ENCODE results near the gene ENDOV.

ENDOV gene

DNA sequence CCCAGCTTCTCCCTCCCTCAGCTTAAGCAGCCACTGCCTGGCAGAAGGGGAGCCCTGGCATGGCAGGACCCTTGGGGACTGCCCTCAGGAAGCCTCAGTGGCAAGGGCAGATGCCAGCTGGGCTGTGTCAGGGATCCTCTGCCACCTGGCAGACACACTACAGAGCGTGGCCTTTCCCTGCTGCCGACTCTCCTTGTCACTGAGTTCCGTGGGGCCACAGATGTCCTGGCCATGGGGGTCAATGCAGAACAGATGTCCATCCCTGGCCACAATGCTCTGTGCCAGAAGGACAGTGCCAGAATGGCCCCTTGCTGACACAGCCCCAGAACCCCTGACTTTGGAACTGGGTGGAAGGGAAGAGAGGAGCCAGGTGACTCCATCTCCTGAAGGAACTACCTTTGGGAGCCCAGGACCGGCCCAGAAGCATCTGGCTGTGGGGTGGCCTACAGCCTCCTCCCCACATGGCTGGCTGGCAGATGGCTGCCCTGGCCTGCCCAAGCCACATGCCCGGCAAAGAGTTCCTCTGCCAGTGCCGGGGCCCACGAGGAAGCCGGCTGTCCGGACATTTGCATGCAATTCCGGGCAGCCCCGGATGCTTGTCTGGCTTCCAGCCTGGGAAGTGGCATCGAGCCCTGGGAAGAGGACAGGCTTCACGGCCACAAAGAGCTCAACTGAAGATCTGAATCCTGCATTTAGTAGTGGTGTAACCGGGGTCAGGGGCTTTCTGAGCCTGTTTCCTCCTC lies 37.4 kb downstream of the ENDOV start:
- no peak for DNase-seq

DNA sequence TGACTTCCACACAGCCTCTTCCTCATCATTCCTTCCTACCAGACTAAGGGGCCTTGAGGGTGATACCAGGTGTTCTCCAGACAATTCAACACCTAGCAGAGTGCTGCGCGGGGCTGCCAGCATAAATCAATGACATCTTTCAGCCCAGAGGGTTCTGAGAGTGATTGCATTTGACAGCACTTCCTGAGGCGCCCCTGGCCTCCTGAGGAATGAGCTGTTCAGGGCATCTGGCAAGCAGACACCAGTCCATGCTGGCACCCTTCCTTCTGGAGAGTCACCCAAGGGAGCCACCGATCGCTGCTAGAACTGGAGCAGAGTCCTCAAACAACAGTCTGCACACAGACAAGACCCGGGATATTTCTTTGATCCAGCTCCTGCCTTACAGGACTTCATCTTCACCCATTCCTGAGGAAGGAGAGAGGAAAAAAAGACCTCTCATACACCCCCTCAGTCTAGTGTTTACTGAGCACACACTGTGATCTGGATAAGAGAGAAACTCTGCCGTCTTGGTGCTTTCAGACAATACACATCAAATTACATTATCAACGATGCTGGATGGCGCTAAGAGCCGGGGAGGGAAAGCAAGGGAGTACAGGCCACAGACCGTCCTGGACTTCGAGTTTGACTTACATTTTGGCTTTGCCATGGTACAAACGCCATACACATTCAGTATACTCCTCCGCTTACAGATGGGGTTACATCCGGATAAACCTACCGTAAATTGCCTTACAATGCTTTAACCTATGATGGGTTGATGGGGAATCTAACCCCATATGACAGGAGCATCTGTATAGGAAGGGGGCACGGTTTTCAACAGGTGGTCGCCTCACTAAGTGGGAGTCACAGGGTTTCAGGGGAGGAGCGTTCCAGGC lies 38.4 kb downstream of the ENDOV start:
- DNase-seq: no peak

DNA sequence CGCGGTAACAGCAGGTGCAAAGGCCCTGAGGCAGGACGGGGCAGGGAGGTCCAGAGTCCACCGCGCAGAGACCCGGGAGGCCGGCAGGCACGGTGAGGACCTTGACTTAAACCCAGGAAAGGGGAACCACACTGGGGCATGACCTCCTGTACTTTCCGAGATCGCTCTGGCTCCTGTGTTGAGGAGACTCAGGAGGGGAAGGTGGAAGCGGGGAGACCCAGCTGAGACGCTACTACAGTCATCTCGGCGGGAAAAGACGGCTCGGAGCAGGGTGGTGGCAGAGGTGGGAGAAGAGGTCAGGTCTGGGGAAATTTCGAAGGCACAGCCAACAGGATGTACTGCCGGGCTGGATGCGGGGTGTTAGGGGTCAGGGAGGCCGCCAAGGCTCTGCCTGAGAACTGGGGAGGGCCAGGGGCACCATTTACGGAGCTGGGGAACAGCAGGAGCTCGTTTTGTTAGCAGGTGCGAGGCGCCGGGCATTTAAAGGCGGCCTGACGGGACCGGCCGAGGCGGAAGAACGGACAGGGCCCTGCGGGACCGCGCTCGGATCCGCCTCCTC lies 39.1 kb downstream of the ENDOV start:
- no peak for DNase-seq

DNA sequence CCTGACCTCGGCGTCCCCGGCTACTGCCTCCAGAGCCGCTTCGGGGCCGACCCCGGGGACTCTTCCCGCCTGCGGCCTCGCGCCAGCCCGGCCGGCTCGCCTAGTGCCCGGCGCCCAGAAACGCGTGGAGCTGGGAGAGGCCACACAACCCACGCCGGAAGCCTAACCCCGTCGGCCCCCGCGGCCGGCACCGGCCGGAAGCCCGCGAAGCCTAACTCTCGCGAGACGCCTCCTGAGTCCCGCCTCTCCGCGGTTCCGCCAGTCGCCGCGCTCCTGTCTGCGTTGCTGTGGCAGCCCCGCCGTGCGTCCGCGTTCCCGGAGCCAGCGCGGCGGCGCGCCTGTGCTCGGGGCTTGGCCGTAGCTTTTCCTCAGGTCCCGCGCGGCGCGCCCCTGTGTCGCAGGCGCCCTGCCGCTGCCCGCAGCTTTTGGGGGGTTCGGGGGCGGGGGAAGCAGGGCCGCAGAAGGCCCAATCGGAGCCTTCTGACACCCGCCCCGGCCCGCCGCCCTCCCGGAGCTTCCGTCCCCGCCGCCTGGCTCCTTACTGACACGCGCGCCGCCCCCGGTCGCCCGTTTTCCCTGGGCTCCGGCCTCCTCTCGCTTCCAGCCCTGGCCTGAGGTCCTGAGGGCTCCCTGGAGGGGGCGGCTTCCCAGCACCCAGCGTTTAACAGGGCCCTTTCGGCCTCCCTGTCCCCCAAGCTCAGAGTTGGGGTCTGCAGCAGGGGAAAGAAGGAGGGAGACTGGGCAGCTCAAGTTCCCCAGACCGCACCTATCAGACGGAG lies 39.8 kb downstream of the ENDOV start:
- DNase-seq: peak; percentile 97

DNA sequence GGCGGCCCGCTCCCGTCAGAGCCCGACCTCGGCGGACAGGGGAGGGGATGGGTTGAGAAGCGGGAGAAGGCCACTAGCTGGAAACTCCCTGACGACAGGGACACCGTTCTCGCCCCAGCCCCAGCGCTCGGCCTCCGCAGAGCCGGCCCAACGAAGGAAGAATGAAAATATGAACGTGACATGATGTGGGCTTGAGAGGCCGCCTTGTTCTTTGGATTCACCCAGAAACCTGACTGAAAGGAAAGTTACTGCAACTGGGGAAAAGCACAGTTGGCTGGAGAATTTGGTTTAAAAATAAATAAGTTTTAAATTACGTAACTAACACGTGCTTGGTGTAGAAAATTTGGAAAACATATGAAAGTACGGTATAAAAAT lies 40.4 kb downstream of the ENDOV start:
- DNase-seq: no peak

DNA sequence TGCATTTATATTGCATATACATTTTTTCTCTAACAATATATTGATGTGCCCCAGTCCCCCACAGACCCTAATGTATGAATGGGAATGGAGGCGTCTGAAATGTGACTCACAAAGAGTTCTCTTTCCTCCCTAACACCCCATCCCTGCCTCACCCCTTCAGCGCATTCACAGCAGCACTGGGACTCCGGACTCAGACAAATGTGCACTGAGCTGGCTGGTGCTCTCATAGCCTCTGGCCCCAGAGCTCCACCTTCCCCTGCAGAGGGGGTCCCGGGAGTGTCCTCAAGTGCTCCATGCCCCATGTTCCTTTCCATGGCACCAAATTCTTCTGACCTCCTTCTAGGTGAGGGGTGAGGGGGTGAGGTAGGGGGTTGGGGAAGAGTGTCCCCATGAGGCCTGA lies 40.8 kb downstream of the ENDOV start:
- DNase-seq: peak; percentile 11

DNA sequence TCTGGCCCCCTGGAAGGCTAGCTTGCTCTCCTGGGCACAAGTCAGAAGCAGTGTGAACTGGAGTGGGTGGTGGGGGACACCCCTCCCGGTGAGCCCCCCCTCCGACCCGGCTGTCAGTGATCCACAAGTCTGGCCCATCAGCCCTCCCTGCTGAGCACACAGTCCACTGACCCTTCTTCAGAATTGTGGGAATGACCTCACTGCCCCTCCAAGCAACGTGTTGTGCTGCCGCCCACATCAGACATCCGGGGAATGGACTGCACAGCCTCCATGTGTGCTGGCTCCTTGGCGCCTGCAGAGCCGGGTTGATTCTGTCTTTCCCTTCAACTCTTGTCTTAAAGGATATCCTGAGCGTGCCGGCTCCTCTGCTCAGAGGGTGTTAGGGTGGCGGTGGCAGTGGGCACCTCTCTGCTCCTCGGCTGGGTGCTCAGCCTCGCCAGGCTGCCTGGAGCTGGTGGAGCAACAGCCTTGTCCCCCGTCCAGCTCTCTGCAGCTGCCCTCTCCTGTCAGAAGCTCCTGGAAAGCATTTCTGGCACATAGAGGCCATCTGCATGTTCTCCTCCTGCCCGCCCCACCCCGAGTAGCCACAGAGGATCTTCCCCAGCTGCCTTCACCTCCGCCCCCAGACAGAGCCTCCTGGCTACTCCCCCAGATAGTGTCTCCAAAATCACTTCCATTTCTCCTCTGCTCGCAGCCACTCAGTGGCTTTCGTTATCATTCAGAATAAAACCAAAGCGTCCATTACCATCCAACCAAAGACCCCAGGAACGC lies 41.7 kb downstream of the ENDOV start:
- no peak for DNase-seq

DNA sequence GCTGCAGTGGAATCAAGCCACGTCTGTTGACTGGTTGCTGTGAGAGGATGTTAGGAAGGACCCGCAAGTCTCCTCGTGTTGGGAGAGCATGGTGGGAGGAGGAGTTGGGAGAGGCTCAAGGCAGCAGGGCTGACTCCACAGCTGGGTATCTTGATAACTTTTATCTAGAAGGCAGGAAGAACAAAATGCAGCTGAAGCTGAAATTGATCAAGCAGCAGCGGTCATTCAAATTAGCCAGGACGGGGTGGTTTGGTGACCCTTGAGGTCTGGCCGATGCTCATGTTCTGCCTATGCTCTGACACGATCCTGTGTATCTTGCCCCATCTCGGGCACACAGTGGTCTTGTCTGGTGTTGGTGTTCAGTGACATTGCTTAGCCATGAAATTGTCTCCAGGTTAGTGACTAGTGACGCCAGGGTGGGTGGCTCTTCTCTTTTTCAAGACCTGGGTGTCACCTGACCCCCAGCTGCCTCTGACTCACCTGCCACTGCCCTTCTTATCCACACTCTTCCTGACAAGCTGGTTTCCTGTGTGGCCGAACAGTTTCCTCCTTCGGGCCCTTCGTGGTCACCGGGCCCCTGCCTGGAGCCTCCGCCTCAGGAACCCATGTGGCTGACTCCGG lies 42.4 kb downstream of the ENDOV start:
- no peak for DNase-seq

DNA sequence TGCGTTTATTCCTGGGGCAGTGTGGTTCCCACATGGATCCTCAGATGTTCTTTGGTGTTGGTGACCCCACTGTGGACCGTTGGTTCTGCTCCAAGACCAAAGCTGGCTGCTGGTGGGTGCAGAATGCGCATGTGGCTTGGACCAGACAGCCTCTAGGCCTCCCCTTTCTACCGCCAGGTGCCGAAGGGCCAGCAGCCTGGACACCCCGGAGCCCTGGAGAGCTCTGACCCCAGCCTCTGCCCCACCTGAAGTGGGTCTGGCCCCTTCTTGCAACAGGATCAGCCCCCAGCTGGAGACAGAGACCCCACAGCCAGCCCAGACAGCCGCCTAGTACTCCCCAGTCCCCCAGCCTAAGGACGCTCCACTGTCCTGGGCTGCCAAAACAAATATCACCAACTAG lies 43.0 kb downstream of the ENDOV start:
- no peak for DNase-seq

DNA sequence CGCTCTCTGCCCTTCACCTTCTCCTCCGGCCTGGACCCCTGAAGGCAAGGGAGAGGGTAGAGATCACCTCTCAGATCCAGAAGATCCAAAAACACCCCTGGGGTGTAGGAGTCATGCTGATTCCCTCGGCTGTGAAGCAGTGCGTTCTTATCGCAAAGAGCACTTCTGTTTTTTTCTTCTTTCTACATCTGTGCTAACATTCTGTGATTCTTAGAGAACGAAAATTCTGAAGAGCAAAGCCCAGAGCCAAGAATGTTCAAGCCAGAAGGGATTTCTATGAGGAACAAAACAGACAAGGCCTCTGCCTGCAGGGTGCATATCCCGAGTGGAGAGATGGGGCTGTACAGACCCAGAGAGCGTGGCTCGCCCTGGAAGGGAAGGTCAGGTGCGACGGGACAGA lies 44.3 kb downstream of the ENDOV start:
- no peak for DNase-seq

DNA sequence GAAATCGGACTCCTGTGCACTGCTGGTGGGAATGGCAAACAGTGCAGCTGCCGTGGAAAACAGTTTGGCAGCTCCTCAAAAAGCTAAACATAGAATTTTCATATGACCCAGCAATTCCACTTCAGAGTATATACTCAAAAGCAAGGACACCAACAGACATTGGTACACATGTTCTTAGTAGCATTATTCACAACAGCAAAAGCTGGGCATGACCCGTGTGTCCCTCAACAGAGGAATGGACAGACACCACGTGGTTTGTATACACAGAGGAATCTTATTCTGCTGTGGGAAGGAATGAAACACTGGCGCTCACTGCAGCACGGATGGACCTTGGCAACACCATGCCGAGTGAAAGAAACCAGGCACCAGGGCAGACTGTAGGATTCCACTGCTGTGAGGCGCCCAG lies 45.5 kb downstream of the ENDOV start:
- no peak for DNase-seq

DNA sequence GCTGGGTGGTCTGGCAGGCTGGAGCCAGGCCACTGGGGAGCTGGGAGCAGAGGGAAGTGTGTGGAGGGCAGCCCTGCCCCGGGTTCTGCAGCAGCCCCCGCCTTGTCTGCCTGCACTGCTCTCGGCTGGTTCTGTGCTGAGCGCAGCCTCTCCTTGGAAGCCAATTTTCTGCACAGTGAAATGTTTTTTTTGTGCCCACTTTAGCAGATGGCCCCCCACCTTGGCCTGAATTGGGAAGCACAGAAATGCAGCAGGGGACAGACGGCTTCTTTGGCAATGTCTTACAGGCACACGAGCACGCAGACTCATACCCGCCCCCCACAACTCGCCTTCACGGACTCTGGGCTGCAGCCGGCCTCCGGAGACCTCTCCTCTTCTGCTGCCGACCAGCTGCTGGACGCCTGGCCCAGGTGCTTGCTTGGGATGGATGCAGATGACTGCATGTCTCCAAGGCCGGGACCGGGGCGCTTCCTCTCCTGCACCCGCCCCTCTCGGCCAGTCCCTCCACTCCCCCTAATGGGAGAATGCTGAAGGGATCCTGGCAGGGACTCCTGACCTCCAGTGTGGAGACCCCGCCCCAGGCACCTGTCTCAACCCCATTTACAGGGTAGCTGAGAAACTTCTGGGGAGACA lies 46.7 kb downstream of the ENDOV start:
- no peak for DNase-seq

DNA sequence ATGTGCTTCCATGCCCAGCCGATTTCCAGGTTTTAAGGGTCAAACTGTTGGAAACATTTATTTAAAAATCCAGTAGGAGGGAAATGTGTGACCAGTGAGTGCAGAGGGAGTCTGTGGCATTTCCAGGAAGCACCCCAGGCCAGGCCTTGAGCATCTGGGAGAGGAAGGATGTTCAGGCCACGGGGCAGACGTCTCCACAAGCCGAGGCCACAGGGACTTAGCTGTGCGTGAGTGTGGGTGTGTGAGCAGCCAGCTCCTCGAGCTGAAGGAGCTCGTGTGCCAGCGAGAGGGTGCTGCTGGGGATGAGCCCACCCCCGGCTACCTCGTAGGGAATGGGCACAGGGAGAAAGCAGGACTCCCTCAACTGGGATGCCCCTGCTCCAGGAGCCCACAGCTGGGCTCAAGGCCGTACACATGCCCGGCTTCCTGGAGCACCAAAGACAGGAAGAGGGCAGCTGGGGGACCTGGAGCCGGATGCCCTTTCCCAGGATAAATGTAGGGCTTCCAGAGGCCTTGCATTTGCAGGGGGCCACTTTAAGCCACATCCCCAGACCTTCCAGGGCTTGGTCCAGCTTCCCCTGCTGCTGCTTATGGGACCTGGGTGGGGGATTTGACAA lies 48.9 kb downstream of the ENDOV start:
- DNase-seq: no peak

DNA sequence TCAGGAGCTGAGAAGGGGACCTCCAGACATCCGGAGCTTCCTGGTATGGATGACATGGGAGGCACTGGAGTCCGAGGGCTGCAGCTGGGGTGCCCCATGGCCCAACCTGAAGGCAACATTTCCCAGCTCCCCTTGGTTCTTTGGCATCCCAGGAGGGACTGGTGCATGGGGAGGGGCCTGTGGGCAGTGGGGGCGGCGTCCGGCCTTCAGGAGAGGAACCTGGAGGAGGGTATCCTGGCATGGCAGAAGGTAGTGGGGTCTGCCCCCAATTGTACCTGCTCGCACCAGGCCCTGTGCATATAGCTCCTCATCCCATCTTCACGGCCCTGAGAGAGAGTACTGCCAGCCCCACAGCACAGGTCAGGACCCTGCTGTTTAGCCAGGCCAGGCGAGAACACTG lies 49.5 kb downstream of the ENDOV start:
- no peak for DNase-seq

DNA sequence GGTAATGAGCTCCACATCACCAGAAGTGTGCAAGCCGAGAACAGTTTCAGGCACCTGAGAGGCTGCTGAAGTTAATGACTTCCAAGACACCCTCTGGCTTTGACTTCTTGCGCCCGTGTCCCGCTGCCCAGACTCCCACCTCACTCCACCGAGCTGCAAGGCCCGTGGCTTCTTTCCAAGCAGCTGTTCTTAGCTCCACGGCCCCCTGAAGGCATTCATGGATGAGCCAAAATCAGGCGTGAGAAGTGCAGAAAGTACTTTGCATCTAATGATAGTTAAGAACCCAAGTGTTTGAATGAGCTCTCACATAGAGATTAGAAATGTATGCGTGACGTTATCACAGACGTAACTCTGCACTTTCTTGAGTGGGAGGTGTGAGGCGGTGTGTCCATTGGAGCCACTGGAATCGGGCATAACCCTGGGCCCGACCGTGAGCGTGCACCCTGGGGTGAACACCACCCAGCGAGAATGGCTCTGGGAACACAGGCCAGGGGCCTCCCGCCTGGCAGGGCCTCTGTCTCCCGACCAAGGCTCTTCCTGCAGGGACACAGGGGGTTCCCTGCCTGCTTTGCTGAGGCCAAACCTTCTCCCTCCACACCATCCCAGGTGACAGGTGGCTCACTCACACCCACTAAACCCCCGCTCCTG lies 50.5 kb downstream of the ENDOV start:
- DNase-seq: no peak

DNA sequence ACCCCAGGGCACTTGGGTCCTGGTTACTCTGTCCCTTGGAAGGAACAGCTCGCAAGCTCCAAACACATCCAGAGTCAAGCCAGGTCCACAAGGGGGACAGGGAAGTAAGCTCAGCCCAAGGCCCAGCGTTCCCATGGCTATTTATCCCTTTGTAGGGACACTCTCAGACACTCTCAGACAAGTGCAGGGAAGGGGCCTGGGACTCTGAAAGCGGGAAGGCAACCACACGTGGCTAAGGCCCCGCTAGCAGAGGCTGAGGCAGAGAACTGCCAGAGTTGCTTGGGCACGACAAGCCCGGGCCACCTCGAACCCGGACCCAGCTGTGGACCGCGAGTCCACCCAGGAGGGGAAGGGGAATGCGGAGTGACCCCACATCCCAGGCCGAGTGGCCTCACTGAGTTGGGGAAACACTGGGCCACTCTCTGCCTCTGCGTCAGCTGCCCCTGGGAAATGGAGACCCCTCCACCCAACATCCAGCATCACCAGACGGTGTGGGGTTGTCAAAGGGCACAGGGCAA lies 51.3 kb downstream of the ENDOV start:
- no peak for DNase-seq

DNA sequence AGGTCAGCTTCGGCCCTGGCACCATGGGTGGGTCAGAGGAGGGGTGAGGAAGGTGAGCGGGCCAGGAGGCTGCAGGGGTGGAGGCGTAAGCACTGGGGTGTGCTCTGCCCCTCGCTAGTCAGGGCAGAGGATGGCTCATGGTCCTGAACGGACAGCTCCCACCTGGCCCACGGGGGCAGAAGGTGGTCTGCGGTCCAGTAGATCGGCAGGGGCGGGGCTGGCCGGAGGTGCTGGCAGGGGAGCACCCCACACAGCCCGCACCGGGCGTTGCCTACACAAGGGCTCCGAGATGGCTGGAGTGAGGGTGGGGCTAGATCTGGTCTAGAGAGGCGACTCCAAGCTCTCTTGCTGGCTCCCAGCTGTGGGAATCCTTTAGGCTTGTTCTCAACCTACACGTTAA lies 53.3 kb downstream of the ENDOV start:
- no peak for DNase-seq

DNA sequence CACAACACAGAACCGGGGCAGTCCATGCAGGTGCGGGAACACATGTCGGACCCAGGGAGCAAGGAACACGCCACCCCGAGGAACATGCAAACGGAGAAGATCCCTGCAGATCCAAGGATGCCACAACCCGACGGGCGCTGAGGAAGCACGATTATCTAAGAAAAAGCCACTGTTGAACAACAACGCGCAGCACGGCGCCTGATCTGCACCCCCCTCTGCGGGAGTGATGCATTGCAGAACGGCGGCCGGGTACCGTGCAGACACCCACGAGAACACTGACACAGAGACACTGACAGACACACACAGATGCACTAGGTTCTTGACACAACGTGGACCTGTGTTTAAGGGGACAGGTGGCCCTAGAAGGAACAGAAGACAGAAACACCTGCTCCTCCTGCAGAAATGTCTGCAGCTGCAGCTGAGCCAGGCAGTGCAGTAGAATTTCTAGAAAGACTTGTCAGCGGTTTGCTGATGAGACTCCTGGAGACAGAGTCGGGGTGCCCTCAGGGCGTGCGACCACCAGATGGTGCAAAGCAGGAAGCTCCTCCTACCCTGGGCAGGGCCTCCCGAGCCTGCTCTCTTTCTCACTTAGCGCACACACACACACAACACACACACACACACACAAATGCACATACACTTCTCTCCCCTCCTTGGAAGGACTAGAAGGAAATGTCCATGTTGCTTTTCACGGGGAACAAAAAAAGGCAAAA lies 54.0 kb downstream of the ENDOV start:
- no peak for DNase-seq

DNA sequence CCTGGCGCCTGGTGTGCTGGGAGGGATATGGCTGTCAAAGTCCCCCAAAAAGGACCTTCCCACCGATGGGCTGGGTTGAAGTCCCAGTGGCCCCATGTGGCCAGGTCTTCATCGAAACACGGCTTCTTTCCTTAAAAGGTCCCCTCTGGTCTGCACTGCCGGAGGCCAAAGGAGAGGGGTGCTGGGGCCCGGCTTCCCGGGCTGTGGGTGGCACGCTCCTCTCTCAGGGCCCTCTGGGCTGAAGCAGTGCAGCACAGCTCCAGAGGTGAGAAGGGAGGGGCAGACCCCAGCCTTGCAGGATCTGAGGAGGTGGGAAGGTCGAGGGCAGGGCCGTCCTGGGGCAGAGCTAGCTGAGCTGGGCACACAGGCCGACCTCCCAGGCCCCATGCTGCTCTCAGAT lies 54.7 kb downstream of the ENDOV start:
- DNase-seq: no peak

DNA sequence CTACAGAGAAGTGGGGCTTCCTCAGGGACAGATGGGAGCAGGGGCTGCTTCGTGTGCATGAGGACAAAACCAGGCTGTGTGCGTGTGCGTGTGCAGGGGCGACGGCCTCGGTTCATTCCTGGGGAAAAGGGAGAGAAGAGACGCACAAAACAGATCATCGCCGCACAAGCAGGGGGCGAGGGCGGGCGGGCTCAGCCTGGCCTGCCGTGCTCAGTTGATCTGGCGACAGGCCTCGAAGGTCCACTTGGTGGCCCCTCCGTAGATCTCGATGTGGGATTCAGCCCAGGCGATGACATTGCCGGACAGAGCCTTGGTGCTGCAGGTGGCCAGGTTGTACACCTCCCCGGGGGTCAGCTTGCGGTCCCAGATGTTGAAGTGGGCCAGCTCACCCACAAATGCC lies 55.6 kb downstream of the ENDOV start:
- no peak for DNase-seq

Measured in fibroblast of skin of right biceps (primary cell).